ENCODE results near the gene DPP6. TPM values are rescaled to one million over a fixed set of nuclear protein-coding genes. Genes with fewer than 3 reads are reported as not detected.
"Not testable (repeated sequence)": the region's sequence is repeated elsewhere in the genome, so short reads cannot be mapped to it uniquely, and the experiment has no call there.

Gene DPP6
- total RNA-seq, 3 donors from 2014 or later = 0.59 to 0.98 TPM; not detected in 1

- intact Hi-C loops (cut with DNase I; ENCODE audit: low total_unique reads); H3K27me3 ChIP-seq; H3K4me1 ChIP-seq; H3K27ac ChIP-seq; H3K36me3 ChIP-seq; DNase-seq (ENCODE audit: low spot score in 2 of 2); H3K4me3 ChIP-seq; H3K9me3 ChIP-seq: not testable (repeated sequence)
Observed at GRCh38 chr7:154105063-154105462, 52.9 kb downstream of the DPP6 start.

GRCh38 chr7:154109615-154110014 lies 57.4 kb downstream of the DPP6 start:
- H3K36me3 ChIP-seq; intact Hi-C loops (cut with DNase I; ENCODE audit: low total_unique reads); H3K9me3 ChIP-seq; H3K4me1 ChIP-seq; H3K27ac ChIP-seq; DNase-seq (ENCODE audit: low spot score in 2 of 2); H3K27me3 ChIP-seq; H3K4me3 ChIP-seq: not testable (repeated sequence)

GRCh38 chr7:154113732-154114351 lies 61.6 kb downstream of the DPP6 start:
- H3K4me1 ChIP-seq; intact Hi-C loops (cut with DNase I; ENCODE audit: low total_unique reads); H3K27me3 ChIP-seq; H3K9me3 ChIP-seq; H3K27ac ChIP-seq; H3K36me3 ChIP-seq; H3K4me3 ChIP-seq; DNase-seq (ENCODE audit: low spot score in 2 of 2): not testable (repeated sequence)

- H3K4me1 ChIP-seq; H3K9me3 ChIP-seq; H3K27me3 ChIP-seq; DNase-seq (ENCODE audit: low spot score in 2 of 2); H3K4me3 ChIP-seq; H3K36me3 ChIP-seq; H3K27ac ChIP-seq; intact Hi-C loops (cut with DNase I; ENCODE audit: low total_unique reads): not testable (repeated sequence)
Observed at GRCh38 chr7:154117411-154118390, 65.5 kb downstream of the DPP6 start.

GRCh38 chr7:154120825-154121224 lies 68.6 kb downstream of the DPP6 start:
- H3K9me3 ChIP-seq; H3K4me3 ChIP-seq; H3K27me3 ChIP-seq; DNase-seq (ENCODE audit: low spot score in 2 of 2); intact Hi-C loops (cut with DNase I; ENCODE audit: low total_unique reads); H3K4me1 ChIP-seq; H3K27ac ChIP-seq; H3K36me3 ChIP-seq: not testable (repeated sequence)

GRCh38 chr7:154122720-154123119 lies 70.5 kb downstream of the DPP6 start:
- DNase-seq (ENCODE audit: low spot score in 2 of 2); intact Hi-C loops (cut with DNase I; ENCODE audit: low total_unique reads); H3K4me1 ChIP-seq; H3K27ac ChIP-seq; H3K4me3 ChIP-seq; H3K36me3 ChIP-seq; H3K9me3 ChIP-seq; H3K27me3 ChIP-seq: not testable (repeated sequence)

- H3K9me3 ChIP-seq; H3K4me3 ChIP-seq; intact Hi-C loops (cut with DNase I; ENCODE audit: low total_unique reads); H3K27me3 ChIP-seq; H3K27ac ChIP-seq; DNase-seq (ENCODE audit: low spot score in 2 of 2); H3K36me3 ChIP-seq; H3K4me1 ChIP-seq: not testable (repeated sequence)
Observed at GRCh38 chr7:154123397-154123796, 71.2 kb downstream of the DPP6 start.

GRCh38 chr7:154129142-154129541 lies 76.9 kb downstream of the DPP6 start:
- H3K9me3 ChIP-seq; intact Hi-C loops (cut with DNase I; ENCODE audit: low total_unique reads); H3K4me3 ChIP-seq; H3K27ac ChIP-seq; H3K36me3 ChIP-seq; DNase-seq (ENCODE audit: low spot score in 2 of 2); H3K4me1 ChIP-seq; H3K27me3 ChIP-seq: not testable (repeated sequence)

- intact Hi-C loops (cut with DNase I; ENCODE audit: low total_unique reads); H3K27ac ChIP-seq; H3K9me3 ChIP-seq; DNase-seq (ENCODE audit: low spot score in 2 of 2); H3K4me3 ChIP-seq; H3K27me3 ChIP-seq; H3K36me3 ChIP-seq; H3K4me1 ChIP-seq: not testable (repeated sequence)
Observed at GRCh38 chr7:154132617-154133016, 80.4 kb downstream of the DPP6 start.

- H3K36me3 ChIP-seq; intact Hi-C loops (cut with DNase I; ENCODE audit: low total_unique reads); H3K4me1 ChIP-seq; H3K4me3 ChIP-seq; H3K9me3 ChIP-seq; H3K27ac ChIP-seq; DNase-seq (ENCODE audit: low spot score in 2 of 2); H3K27me3 ChIP-seq: not testable (repeated sequence)
Observed at GRCh38 chr7:154133703-154134277, 81.6 kb downstream of the DPP6 start.

- intact Hi-C loops (cut with DNase I; ENCODE audit: low total_unique reads); H3K27ac ChIP-seq; H3K9me3 ChIP-seq; H3K4me3 ChIP-seq; H3K27me3 ChIP-seq; DNase-seq (ENCODE audit: low spot score in 2 of 2); H3K36me3 ChIP-seq; H3K4me1 ChIP-seq: not testable (repeated sequence)
Observed at GRCh38 chr7:154134698-154135097, 82.5 kb downstream of the DPP6 start.

- H3K4me3 ChIP-seq; H3K27ac ChIP-seq; intact Hi-C loops (cut with DNase I; ENCODE audit: low total_unique reads); DNase-seq (ENCODE audit: low spot score in 2 of 2); H3K27me3 ChIP-seq; H3K9me3 ChIP-seq; H3K36me3 ChIP-seq; H3K4me1 ChIP-seq: not testable (repeated sequence)
Observed at GRCh38 chr7:154135646-154136045, 83.4 kb downstream of the DPP6 start.

- H3K9me3 ChIP-seq; intact Hi-C loops (cut with DNase I; ENCODE audit: low total_unique reads); DNase-seq (ENCODE audit: low spot score in 2 of 2); H3K36me3 ChIP-seq; H3K4me3 ChIP-seq; H3K27me3 ChIP-seq; H3K27ac ChIP-seq; H3K4me1 ChIP-seq: not testable (repeated sequence)
Observed at GRCh38 chr7:154145922-154146706, 93.9 kb downstream of the DPP6 start.
